Activated CD8-positive, alpha-beta memory T cell treated with anti-CD3 and anti-CD28 coated beads for 36 hours (primary cell): ENCODE data around the gene UTP25. TPM values are rescaled to one million over a fixed set of nuclear protein-coding genes. Genes with fewer than 3 reads are reported as not detected.
"Not testable (repeated sequence)": the region's sequence is repeated elsewhere in the genome, so short reads cannot be mapped to it uniquely, and the experiment has no call there.

Experiments used
- CTCF ChIA-PET: fragments of 350-600 bp; sonication (Branson Sonifier 250); formaldehyde crosslinking; loops from one replicate; lab custom pipeline; 2021; ENCODE audit warnings: antibody characterized with exemption; lab: Charles Lee
- POLR2A ChIA-PET: fragments of 350-600 bp; sonication (Branson Sonifier 250); formaldehyde crosslinking; loops from one replicate; lab custom pipeline; 2021; ENCODE audit warnings: antibody characterized with exemption; lab: Charles Lee
- total RNA-seq, 2 experiments: library from RNA; stranded (reverse); gene quantifications; one replicate each; pipeline ENCODE4 v1.2.3, GENCODE V29; 2021

The UTP25 gene
- total RNA-seq, 2 experiments from 2014 or later: 14.8 to 15.3 TPM

DNA sequence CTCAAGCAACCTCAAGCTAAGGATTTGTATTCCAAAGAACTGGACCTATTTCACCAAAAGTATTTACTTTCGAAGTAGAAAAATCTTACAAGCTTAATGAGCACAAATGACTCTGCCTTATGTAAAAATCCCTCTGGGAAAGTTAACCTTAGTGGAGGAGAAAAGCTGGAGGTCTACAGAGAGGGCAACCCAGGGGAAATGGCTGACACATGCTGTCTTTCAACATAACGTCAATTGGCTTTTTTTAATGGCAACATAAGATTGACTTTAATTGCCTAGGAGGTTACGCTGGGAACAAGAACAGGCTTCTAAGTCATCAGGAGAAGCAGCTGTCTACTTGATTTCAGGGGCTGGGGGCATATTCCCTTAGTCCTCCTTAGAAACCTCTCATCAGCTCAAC is 52.3 kb downstream of the UTP25 start:
- POLR2A ChIA-PET: interaction anchor here (0.6 kb wide), 1 partner anchor 35 kb away, joined by 5 read pairs; no protein-coding TSS in a partner anchor

DNA sequence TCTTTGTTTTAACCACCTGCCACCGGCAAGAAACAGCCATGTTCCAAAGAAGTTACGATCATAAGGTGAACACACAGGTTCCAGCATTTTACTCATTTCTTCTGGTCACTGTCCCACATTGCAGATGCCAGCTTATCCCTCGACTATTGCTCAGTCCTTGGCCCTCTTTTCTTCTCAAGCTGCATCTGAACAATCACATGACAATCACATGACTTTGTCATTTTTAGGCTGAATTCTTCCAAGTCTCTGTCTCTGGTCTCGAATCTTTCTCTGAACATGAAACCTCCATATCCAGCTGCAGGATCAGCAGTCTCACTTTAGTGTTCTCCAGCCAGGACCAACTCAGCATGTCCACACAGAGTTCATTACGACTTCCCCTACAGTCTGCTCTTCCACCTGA is 53.8 kb downstream of the UTP25 start:
- ChIA-PET POLR2A (no interaction called here), CTCF (no interaction called here)

More for the DNA sequence above, 52.3 kb downstream of the UTP25 start:
- CTCF ChIA-PET: interaction anchor here (0.6 kb wide), 1 partner anchor 21 kb away, joined by 3 read pairs; no protein-coding TSS in a partner anchor

DNA sequence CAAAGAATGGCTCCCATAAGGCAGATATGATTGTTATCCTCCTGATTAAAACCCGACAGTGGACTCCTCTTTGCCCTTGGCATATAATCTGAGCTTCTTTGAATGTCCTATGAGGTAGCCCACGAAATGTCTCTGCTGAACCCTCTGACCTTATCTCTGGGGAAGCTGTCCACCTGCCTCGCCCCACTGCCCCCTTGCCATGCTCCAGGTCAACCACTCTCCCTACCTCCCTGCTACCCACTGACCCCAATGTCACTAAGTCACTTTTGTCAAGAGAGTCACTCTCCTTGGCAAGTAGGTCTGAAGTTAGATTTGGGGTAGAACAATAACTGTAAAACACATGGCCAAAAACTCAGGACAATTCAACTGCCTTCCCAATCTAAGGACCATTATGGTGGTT is 54.5 kb downstream of the UTP25 start:
- ChIA-PET CTCF (no interaction called here), POLR2A (no interaction called here)

DNA sequence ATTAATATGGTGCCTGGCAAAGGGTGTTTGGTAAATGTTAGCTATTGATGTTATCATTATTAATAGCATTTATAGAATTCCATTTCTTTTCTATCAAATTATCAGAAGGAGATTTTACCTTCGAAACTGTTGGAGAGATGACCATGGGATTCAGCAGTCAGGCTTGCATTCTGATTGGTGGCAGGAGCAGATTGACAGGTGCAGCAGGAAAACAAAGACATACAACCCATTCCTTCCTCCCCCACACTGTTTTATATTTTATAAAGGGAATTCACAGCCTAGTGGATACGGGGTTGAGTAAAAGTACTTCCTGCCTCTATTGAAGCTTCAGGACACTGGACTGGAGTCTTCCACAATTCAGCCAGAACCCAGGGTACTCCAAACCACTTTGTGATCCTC is 55.2 kb downstream of the UTP25 start:
- POLR2A ChIA-PET: no interaction called here
- CTCF ChIA-PET: no interaction called here

DNA sequence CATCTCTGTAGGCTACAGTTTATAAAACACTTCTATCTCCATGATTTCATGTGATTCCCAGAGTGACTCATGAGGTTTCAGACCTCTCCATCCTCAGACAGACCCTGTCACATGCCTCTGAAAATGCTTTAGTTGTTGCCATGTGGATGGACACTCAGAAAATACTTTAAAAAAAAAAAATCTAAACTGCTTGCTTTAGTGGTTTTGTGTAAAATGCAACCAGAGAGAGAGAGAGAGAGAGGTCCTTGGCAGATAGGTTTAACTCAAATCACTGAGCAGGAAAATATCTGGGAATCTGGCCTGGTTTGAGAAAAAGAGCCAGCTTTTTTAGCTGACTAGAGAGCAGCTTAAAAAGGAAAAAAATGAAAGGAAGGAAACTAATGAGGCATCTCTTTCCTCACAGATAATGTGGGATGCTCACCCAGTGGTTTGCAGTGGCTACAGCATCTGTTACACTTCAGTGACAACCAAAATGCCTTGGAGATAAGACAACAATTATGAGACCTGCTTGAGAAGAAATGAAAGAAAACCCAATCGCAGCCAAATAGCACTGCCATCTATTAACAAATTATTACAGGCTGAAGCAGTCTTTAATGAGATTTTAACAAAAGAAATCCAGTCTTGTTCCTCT is 55.7 kb downstream of the UTP25 start:
- CTCF ChIA-PET: no interaction called here
- POLR2A ChIA-PET: no interaction called here

DNA sequence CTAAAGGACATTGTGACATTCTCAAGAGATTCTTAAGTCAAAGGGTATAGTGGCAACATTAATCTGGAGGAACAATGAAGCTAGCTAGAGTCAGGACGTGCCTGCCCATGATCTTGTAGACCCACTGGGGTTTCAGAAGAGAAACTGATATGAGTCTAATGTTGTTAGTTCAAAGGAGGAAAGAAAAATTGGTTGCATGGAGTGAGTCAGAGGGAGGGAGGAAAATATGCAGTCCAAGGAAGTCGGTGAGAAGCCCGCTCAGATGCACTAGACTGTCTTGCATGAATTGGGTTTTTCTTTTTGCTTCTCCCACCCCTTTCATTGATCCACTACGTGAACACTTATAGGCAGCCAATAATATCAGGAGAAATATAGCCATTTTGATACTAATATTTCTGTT is 56.5 kb downstream of the UTP25 start:
- ChIA-PET CTCF (no interaction called here), POLR2A (no interaction called here)

DNA sequence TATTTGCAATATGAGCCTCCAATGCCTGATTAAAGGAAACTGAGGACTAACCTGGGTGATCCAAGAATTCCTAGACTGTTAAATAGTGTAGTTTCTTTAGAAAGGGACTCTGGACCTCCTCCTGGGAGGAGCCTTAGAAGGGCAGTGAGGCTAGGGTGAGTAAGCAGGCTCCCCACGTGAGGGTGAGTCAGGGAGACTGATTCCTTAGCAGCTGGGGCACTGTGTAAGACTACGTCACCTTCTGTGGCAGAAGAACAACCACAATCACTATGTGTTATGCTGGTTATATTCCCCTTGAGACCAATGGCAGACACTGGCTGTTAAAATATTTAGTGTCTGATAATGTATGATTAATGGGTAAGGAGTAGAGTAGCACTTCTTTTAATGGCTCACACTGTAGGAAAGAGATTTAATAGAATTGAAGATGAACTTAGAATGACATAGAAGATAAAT is 56.9 kb downstream of the UTP25 start:
- POLR2A ChIA-PET: no interaction called here
- CTCF ChIA-PET: no interaction called here

DNA sequence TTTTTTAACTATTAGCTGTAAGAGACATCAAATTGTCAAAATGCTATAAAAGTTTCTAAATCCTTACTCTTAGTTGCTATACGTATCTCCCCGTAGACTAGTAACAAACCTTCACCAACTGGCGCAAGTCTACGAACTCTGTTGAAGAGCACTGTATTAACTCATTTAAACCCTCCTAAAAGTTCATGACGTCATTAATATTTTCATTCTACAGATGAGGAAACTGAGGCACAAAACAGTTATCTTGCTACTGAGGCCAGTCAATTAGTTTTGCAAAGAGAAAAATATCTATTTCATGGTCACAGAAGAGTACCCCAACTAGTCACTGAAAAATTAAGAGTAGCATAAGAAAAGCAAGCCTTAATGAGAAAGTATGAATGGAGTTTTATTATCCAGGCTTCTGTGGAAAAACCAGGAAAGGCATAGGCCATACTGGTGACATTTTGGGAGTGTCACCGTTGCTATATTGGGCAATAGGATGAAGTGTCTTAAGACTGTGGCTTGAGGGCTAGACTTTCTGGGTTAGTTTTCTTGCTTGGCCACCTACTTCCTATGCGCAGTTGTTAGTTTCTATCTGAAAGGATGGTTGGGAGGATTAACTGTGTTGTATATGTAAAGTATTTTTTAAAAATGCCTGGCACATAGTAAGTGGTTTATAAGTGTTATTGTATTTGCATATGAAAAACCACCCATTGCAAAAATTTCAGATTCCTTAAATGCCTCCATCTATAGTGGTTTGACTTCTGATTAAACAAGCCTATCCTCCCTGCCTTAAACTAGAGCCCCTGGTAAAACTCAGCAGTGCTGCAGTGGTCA is 57.8 kb downstream of the UTP25 start:
- ChIA-PET POLR2A (no interaction called here), CTCF (no interaction called here)

DNA sequence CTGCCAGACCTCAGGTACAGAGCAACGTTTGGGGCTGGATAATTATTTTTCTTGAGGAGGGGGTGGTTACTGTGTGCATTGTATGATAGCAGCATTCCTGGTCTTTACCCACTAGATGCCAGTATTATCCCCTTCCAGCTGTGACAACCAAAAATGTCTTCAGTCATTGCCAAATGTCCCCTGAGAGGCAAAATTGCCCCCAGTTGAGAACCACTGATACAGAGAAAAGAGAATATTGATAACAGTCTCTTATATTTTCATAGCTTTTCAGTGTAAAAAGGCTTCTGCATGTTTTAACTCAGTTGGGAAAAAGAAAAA is 58.4 kb downstream of the UTP25 start:
- POLR2A ChIA-PET: no interaction called here
- CTCF ChIA-PET: no interaction called here

DNA sequence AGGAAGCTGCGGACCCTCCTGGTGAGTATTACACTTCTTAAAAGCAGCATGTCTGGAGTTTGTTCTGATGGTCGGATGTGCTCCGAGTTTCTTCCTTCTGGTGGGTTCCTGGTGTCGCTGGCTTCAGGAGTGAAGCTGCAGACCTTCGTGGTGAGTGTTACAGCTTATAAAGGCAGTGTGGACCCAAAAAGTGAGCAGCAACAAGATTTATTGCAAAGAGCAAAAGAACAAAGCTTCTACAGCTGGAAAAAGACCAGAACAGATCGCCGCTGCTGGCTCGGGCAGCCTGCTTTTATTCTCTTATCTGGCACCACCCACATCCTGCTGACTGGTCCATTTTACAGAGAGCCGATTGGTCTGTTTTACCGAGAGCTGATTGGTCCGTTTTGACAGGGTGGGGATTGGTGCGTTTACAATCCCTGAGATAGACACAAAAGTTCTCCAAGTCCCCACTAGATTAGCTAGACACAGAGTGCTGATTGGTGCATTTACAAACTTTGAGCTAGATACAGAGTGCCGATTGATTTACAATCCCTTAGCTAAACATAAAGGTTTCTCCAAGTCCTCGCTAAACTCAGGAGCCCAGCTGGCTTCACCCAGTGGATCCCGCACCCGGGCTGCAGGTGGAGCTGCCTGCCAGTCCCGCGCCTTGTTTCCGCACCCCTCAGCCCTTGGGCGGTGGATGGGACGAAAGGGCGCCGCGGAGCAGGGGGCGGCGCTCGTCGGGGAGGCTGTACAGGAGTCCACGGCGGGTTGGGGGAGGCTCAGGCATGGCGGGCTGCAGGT is 60.7 kb downstream of the UTP25 start:
- CTCF ChIA-PET, POLR2A ChIA-PET: not testable (repeated sequence)

DNA sequence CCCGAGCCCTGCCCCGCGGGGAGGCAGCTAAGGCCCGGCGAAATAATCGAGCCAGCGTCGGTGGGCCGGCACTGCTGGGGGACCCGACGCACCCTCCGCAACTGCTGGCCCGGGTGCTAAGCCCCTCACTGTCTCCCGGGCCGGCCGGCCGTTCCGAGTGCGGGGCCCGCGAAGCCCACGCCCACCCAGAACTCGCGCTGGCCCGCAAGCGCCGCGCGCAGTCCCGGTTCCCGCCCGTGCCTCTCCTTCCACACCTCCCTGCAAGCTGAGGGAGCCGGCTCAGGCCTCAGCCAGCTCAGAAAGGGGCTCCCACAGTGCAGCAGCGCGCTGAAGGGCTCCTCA is 61.3 kb downstream of the UTP25 start:
- CTCF ChIA-PET: no interaction called here
- POLR2A ChIA-PET: no interaction called here

DNA sequence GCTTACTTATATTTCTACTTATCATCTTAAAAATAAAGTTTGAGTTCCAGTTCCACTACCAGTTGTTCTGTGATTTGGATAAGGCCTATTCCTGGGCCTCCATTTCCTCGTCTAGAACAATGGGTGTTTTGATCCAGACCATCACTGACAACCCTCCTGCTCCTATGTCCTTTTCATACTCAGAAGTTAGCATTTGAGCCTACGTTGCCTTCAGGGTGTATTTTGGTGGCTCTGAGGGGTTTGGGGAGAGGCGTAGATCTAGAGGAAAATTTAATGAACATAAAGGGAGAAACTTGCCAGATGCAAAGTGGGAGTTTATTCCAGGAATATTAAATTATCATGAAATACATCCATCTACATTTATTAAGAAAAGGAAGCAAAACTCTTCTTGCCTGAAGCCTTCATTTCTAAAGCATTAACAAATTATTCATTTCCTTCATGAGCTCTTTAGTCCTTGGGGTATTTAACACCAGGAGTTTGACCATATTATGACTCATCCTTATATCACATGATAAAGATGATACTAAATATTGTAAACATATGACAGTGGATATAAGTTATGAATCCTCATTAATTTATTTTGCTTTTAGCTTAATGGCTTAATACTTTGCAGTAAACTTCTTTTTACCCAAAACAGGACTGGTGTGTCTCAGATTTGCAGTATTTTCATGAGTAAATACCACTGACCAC is 63.0 kb downstream of the UTP25 start:
- CTCF ChIA-PET: no interaction called here
- POLR2A ChIA-PET: no interaction called here

DNA sequence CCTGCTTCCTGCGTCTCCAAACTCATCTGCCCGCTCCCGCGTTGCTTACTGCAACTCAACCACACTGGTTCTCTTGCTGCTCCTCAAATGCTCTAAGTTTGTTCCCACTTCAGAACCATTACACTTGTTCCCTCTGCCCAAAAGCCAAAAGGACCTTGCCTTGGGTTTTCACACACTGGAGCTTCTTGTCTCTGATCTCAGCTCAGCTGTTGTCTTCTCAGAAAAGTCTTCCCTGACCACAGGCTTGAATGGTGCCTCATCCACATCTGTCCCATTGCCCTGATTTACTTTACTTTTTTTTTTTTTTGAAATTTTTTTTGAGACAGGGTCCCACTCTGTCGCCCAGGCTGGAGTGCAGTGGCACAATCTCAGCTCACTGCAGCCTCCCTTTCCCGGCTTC is 66.0 kb downstream of the UTP25 start:
- CTCF ChIA-PET: no interaction called here
- POLR2A ChIA-PET: no interaction called here

DNA sequence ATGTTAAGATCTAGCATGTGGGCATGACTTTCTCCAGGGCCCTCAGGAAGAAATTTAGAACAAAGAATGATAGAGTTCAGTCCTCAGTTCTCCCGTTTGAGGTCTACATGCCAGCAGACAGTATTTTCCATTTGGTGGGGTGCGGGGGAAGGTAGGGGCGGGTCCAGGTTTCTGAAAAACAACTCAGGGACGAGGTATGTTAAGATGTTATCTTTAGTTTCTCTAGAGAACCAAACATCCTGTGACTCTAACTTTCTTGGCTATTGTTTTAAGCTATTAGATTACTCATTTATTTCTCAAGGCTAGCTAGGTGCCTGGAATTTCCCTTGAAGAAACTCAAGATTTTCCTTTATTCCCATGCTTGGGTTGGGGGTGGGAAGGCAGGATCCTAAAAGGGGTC is 67.9 kb downstream of the UTP25 start:
- CTCF ChIA-PET: no interaction called here
- POLR2A ChIA-PET: no interaction called here

DNA sequence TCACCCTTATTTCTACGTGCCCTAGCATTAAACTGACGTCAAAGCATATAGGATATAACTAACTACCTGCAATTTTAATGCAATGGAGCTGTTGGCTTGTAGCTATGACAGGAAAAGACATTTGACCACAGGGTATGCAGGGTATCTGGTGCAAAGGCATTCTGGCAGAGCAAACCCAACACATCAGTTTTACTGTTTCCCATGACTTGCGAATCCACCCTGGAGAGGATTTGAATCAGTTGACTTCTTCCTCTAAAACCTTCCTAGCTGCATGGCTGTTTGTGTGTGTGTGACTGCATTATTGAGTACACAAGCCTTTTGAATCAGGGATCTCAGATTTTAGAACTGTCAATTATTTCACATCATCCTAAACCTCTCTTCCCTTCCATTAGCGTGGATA is 68.6 kb downstream of the UTP25 start:
- ChIA-PET POLR2A (no interaction called here), CTCF (no interaction called here)

DNA sequence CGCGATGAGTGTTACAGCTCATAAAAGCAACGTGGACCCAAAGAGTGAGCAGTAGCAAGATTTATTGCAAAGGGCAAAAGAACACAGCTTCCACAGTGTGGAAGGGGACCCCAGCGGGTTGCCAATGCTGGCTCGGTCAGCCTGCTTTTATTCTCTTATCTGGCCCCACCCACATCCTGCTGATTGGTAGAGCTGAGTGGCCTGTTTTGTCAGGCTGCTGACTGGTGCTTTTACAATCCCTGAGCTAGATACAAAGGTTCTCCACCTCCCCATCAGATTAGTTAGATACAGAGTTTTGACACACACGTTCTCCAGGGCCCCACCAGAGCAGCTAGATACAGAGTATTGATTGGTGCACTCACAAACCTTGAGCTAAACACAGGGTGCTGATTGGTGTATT is 70.5 kb downstream of the UTP25 start:
- POLR2A ChIA-PET, CTCF ChIA-PET: not testable (repeated sequence)

DNA sequence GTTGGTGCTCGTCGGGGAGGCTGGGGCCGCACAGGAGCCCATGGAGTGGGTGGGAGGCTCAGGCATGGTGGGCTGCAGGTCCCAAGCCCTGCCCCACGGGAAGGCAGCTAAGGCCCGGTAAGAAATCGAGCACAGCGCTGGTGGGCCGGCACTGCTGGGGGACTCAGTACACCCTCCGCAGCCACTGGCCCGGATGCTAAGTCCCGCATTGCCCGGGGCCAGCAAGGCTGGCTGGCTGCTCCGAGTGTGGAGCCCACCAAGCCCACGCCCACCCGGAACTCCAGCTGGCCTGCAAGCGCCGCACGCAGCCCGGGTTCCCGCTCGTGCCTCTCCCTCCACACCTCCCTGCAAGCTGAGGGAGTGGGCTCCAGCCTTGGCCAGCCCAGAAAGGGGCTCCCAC is 71.1 kb downstream of the UTP25 start:
- POLR2A ChIA-PET, CTCF ChIA-PET: not testable (repeated sequence)

DNA sequence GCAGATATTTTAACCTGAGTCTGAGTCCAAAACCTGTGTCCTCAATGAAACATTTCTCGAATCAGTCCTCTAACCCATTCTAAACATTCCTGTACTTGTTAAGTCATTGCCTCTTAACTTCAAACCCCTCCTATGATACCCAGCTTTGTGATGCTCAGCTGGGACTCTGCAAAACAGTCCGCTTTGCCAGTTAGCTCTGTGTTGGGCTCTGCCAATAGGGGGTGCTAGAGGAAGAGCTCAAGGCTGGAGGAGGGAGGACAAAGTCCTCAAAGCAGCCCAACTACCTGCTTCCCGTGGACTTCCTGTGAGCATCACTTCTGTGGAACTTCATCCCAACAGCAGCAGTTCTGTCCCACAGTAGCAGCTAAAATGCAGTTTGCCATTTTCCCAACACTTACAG is 72.2 kb downstream of the UTP25 start:
- CTCF ChIA-PET: interaction anchor here (0.6 to 0.8 kb wide), 2 partner anchors 89 to 298 kb away, joined by 3 to 4 read pairs; no protein-coding TSS in a partner anchor
- POLR2A ChIA-PET: no interaction called here

DNA sequence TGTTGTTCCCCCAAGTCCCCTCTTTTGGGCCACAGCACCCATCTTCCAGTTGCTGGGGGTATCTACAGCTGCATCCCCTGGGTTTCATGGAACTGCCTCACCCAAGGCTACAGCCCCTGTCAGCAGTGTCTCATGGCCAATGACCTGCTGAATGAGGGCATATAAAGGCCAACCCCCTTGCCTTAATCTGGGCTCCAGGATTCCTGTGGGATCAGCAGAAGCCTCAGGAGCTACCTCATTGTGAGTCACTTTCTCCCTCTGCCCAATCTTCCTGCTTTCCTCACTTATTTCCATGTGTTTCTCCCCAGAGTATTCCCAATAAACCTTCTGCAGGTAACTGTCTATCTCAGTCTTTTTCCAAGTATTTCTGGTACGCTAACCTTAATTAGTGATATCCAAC is 73.0 kb downstream of the UTP25 start:
- POLR2A ChIA-PET: no interaction called here
- CTCF ChIA-PET: interaction anchor here (0.6 to 0.8 kb wide), 2 partner anchors 21 to 88 kb away, joined by 3 read pairs; no protein-coding TSS in a partner anchor

DNA sequence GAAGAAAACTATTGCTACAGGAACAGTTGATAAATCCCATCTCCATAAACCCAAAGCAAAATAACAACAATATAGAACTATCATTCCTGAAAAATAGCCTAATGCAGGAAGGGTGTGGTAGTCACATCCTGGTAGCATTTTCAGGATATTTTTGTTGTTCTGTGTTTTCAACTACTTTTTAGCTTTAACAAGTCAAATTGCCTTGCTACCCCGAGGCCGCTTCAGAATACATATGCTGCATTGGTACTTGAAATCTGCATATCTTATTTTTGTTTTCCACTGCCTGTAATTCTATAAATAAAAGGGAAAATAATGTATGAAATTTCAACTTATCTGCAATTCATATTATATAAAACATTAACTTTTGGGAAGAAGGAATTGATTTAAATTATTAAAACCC is 73.4 kb downstream of the UTP25 start:
- ChIA-PET CTCF (no interaction called here), POLR2A (no interaction called here)
